Measurements from ENCODE around the gene TAF10.

The TAF10 gene

DNA sequence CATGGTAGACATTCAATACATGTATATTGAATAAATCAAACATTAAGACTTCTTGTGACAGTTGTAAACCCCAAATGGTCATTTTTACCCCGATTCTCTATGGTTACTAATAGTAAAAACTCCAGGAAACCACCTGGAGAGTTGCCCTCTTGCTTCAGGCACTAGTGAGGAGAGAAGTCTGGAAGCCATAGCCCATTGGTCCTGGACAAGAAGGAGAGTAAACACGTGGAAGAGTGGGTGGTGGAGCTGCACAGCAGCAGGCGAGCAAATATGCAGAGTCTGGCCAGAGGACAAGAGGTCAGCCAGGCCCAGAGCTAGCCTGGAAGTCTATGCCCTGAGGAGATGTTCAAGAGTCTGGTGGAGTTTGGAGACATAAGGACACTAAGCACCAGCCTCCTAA lies 25.9 kb upstream of the TAF10 start:
- ChIA-PET POLR2A (interaction anchor here (0.7 to 1.5 kb wide), 5 partner anchors 9 to 46 kb away, joined by 3 to 4 read pairs (median 3); partner anchors contain the start of genes MRPL17 and TAF10), CTCF (no interaction called here)
- DNase-seq (ENCODE audit: extremely low spot score) = no peak
- TF ChIP-seq ZNF384 (IDR thresholded peaks at IDR 0.05) (no peak), TARDBP (IDR thresholded peaks at IDR 0.05) (no peak), ELF4 (IDR thresholded peaks at IDR 0.05) (no peak), L3MBTL2 (conservative IDR thresholded peaks at IDR 0.05) (no peak)

DNA sequence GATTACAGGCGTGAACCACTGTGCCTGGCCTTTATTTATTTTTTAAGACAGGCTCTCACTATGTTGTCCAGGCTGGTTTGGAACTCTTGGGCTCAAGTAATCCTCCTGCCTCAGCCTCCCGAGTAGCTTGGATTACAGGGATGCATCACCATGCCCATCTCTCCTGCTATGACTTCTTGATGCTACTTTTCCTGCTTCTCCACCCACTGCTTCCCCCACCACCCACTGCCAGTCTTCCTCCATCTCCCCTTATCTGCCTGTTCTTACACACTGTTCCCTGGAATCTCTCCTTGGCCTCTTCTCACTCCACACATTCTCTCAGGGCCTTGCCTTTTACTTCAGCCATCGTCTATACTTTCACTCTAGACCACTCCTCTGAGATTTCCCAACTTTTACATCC lies 24.5 kb upstream of the TAF10 start:
- CTCF ChIA-PET = no interaction called here
- POLR2A ChIA-PET = no interaction called here
- TF ChIP-seq LEF1 (IDR thresholded peaks at IDR 0.05; ENCODE audit: borderline replicate concordance) (no peak), BHLHE40 (IDR thresholded peaks at IDR 0.05; ENCODE audit: borderline replicate concordance) (no peak), FOXK2 (IDR thresholded peaks at IDR 0.05) (no peak), HDGF (IDR thresholded peaks at IDR 0.05; ENCODE audit: borderline replicate concordance) (no peak), SP1 (IDR thresholded peaks at IDR 0.05) (no peak), NFRKB (IDR thresholded peaks at IDR 0.05) (no peak), ARNT (IDR thresholded peaks at IDR 0.05) (no peak)

DNA sequence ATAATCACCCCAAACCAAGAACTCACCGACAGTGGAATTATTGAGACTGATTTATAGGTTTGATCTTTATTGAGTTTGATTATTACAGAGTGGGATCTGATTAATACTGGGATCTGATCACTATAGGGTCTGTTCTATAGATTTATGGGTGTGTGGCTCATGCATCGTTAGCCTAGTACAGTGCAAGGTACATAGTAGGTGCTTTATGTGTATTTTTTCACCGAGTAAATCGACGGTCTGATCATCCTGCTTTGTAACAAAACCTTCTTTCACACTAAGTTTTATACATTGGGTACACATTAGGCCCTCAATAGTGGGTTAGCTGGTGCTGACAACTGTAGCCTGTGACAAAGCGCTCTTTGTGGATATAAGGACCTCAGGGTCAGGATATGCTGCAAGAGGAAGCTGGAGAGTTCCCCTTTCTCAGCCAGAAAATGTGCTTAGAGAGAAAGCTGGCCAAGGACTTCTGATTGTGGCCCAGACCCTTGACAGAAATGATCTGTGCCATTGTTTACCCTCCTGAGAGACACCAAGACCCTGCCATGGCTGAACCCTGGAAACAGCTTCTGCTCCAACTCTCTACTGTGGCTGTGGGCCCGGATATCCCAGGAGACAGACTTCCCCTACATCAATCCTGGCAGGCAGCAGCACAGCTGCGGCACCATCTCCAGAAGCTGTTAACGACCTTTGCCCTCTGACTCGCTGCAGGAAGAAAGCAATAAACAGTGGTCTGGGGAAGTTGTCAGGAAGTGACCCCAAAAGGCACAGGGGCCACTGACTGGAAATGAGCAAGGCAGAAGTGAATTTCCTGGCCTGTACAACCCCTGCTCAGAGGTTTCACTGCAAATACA lies 23.3 kb upstream of the TAF10 start:
- no peak for TF ChIP-seq BHLHE40 (IDR thresholded peaks at IDR 0.05; ENCODE audit: borderline replicate concordance)
- no peak for TF ChIP-seq HDGF (IDR thresholded peaks at IDR 0.05; ENCODE audit: borderline replicate concordance)
- TF ChIP-seq FOXK2 (IDR thresholded peaks at IDR 0.05) = no peak
- TF ChIP-seq FOXM1 (IDR thresholded peaks at IDR 0.05; ENCODE audit: borderline replicate concordance) = no peak
- no peak for TF ChIP-seq SP1 (IDR thresholded peaks at IDR 0.05)
- TF ChIP-seq CTBP1 (IDR thresholded peaks at IDR 0.05; ENCODE audit: borderline replicate concordance) = no peak
- TF ChIP-seq NFRKB (IDR thresholded peaks at IDR 0.05) = no peak
- TF ChIP-seq TARDBP (IDR thresholded peaks at IDR 0.05) = no peak
- no peak for TF ChIP-seq ZNF384 (IDR thresholded peaks at IDR 0.05)
- TF ChIP-seq ARNT (IDR thresholded peaks at IDR 0.05) = no peak
- ChIA-PET POLR2A (interaction anchor here (0.6 to 1.4 kb wide), 2 partner anchors 11 to 48 kb away, joined by 3 to 6 read pairs; partner anchors contain the start of gene MRPL17), CTCF (no interaction called here)
- DNase-seq (ENCODE audit: extremely low spot score) = no peak

More for the DNA sequence above, 24.5 kb upstream of the TAF10 start:
- DNase-seq (ENCODE audit: extremely low spot score) = no peak

DNA sequence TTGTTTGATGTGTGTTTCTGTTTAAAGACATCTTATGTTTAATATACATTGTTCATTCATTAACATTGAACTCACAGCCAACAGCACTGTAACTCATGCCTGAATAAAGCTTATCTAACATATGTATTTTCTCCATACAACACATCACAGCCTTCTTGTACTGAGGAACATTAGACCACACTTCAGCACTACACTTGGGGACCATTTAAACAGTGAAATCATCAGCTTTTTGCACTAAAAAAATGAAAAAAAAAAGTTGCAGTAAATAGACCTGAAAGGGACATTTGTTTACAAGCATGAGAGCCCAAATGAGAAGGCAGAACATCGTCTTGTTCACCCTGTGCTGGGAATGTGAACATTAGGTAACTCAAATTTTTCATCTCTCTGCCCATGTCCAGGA lies 22.5 kb upstream of the TAF10 start:
- CTCF ChIA-PET = no interaction called here
- no peak for DNase-seq (ENCODE audit: extremely low spot score)
- POLR2A ChIA-PET = interaction anchor here (1.4 kb wide), 1 partner anchor 49 kb away, joined by 6 read pairs; the partner anchor contains the start of gene MRPL17
- TF ChIP-seq L3MBTL2 (conservative IDR thresholded peaks at IDR 0.05) = no peak
- no peak for TF ChIP-seq SUZ12 (IDR thresholded peaks at IDR 0.05)
- TF ChIP-seq HDGF (IDR thresholded peaks at IDR 0.05; ENCODE audit: borderline replicate concordance) = no peak
- TF ChIP-seq ARNT (IDR thresholded peaks at IDR 0.05) = no peak
- no peak for TF ChIP-seq FOXM1 (IDR thresholded peaks at IDR 0.05; ENCODE audit: borderline replicate concordance)
- no peak for TF ChIP-seq BHLHE40 (IDR thresholded peaks at IDR 0.05; ENCODE audit: borderline replicate concordance)
- TF ChIP-seq CTBP1 (IDR thresholded peaks at IDR 0.05; ENCODE audit: borderline replicate concordance) = no peak
- TF ChIP-seq, protein P1, sequence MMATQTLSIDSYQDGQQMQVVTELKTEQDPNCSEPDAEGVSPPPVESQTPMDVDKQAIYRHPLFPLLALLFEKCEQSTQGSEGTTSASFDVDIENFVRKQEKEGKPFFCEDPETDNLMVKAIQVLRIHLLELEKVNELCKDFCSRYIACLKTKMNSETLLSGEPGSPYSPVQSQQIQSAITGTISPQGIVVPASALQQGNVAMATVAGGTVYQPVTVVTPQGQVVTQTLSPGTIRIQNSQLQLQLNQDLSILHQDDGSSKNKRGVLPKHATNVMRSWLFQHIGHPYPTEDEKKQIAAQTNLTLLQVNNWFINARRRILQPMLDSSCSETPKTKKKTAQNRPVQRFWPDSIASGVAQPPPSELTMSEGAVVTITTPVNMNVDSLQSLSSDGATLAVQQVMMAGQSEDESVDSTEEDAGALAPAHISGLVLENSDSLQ (IDR thresholded peaks at IDR 0.05) = no peak
- no peak for TF ChIP-seq LEF1 (IDR thresholded peaks at IDR 0.05; ENCODE audit: borderline replicate concordance)
- TF ChIP-seq TARDBP (IDR thresholded peaks at IDR 0.05) = no peak
- no peak for TF ChIP-seq ZNF384 (IDR thresholded peaks at IDR 0.05)
- no peak for TF ChIP-seq SP1 (IDR thresholded peaks at IDR 0.05)
- TF ChIP-seq FOXK2 (IDR thresholded peaks at IDR 0.05) = no peak
- TF ChIP-seq NFRKB (IDR thresholded peaks at IDR 0.05) = no peak

DNA sequence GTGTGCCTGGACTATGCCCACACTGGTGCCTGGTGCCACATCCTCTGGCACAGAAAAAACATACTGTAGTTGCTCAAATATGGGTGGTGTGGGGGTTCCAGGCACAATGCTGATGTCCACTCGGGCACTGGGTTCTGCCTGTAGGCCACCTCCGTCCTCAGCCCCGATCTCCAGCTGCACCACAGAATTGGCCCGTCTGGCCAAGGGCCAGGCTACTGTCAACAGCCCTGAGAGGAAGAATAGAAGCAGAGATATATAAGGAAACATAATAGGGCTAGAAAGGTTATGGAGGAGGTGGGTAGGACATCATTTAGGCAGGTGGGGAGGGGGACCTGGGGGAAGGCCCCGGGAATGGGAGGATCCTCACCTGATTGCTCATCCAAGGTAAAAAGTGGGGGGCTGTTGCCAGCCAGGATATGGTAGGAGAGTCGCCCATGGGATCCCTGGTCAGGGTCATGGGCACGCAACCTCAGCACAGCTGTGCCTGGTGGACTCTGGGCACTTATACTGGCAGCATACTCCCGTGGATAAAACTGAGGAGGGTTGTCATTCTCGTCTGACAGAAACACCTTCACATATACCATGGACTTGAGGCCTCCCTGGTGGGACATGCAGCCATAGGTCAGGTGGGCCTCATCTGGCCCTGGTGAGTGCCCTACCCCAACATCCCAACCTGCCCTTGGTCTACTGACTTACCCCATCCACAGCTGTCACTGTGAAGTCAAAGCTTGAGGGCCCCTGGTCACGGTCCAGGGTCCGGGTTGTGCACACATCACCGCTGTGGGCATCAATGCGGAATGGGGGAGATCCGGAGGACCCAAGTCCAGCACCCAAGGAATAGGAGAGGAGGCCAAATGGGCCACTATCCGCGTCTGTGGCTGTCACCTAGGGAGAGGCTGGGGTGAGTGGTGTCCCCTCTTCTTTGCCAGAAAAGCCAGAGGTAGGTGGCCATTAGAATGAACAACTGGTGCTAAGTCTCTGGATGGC lies 21.7 kb upstream of the TAF10 start:
- no peak for TF ChIP-seq FOXA1 (IDR thresholded peaks at IDR 0.05)
- no peak for TF ChIP-seq FOXK2 (IDR thresholded peaks at IDR 0.05)
- TF ChIP-seq LEF1 (IDR thresholded peaks at IDR 0.05; ENCODE audit: borderline replicate concordance) = no peak
- no peak for TF ChIP-seq L3MBTL2 (conservative IDR thresholded peaks at IDR 0.05)
- TF ChIP-seq ZNF384 (IDR thresholded peaks at IDR 0.05) = no peak
- TF ChIP-seq, protein P1 (IDR thresholded peaks at IDR 0.05) = no peak
- TF ChIP-seq SP1 (IDR thresholded peaks at IDR 0.05) = no peak
- TF ChIP-seq FOXM1 (IDR thresholded peaks at IDR 0.05; ENCODE audit: borderline replicate concordance) = no peak
- TF ChIP-seq ARNT (IDR thresholded peaks at IDR 0.05) = no peak
- no peak for TF ChIP-seq NFRKB (IDR thresholded peaks at IDR 0.05)
- TF ChIP-seq SUZ12 (IDR thresholded peaks at IDR 0.05) = no peak
- TF ChIP-seq HDGF (IDR thresholded peaks at IDR 0.05; ENCODE audit: borderline replicate concordance) = no peak
- TF ChIP-seq BHLHE40 (IDR thresholded peaks at IDR 0.05; ENCODE audit: borderline replicate concordance) = no peak
- TF ChIP-seq CTBP1 (IDR thresholded peaks at IDR 0.05; ENCODE audit: borderline replicate concordance) = no peak
- TF ChIP-seq TARDBP (IDR thresholded peaks at IDR 0.05) = no peak
- TF ChIP-seq ELF4 (IDR thresholded peaks at IDR 0.05) = no peak
- POLR2A ChIA-PET = no interaction called here
- CTCF ChIA-PET = no interaction called here
- DNase-seq (ENCODE audit: extremely low spot score) = no peak

Measured in HEK293T (cell line).